Loucy (cell line): ENCODE results near the gene PPFIBP1.
"Not testable (repeated sequence)": the region's sequence is repeated elsewhere in the genome, so short reads cannot be mapped to it uniquely, and the experiment has no call there.

Experiments
- CTCF ChIP-seq: fragments of 200-600 bp; sonication (generic); conservative IDR thresholded peaks from 2 replicates; pipeline ENCODE4 v1.5.1; 2014; ENCODE audit warnings: mild to moderate bottlenecking, antibody characterized with exemption, low read length
- EZH2phosphoT487 ChIP-seq: fragments of 200-600 bp; IDR thresholded peaks from 2 replicates; pipeline ENCODE4 v1.6.1; 2018; ENCODE audit warnings: antibody characterized with exemption, mild to moderate bottlenecking, moderate library complexity, borderline replicate concordance

- not testable (repeated sequence) for TF ChIP-seq CTCF, EZH2phosphoT487
Measured at GRCh38 chr12:27582445-27582844, 58.4 kb downstream of the PPFIBP1 start.
